GM19328 (cell line): ENCODE data around the gene LHX4.

Experiments used
- ATAC-seq: cut with Tn5 transposase; IDR thresholded peaks from one replicate; pipeline ENCODE4 v1.9.1; 2021; ENCODE audit warnings: mild to moderate bottlenecking, moderate library complexity; ENCODE audit not compliant: unreplicated experiment

Gene LHX4

DNA sequence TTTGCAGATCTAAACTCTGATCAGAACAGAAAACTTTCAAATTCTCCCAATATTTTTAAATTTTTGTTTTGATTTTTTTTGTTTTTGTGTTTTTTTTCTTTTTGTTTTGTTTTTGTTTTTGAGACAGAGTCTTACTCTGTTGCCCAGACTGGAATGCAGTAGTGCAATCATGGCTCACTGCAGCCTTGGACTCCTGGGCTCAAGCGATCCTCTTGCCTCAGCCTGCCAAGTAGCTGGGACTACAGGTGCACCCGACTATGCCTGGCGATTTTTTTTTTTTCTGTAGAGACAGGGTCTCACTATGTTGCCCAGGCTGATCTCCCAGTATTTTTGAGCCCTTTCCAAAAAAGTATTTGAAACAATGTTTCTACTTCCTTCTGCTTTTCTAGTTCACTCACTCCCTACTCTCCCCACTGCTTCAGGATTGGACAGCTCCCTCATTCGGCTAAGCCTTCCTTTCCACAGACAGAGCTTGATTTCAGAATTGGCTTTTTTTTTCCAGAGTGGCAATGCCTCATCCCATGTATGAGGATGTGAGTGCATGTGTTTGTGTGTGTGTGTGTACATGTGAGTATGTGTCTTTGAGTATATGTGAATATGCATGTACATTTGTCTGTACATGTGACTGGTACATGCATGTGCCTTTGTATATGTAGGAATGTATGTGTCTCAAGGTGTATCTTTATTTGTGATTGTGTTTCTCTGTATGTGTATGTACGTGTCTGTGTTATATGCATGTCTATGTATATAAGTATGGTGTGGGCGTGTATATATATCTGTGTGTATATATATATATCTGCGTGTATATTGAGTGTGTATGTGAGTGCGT, 11.9 kb downstream of the LHX4 start:
- ATAC-seq: no peak

DNA sequence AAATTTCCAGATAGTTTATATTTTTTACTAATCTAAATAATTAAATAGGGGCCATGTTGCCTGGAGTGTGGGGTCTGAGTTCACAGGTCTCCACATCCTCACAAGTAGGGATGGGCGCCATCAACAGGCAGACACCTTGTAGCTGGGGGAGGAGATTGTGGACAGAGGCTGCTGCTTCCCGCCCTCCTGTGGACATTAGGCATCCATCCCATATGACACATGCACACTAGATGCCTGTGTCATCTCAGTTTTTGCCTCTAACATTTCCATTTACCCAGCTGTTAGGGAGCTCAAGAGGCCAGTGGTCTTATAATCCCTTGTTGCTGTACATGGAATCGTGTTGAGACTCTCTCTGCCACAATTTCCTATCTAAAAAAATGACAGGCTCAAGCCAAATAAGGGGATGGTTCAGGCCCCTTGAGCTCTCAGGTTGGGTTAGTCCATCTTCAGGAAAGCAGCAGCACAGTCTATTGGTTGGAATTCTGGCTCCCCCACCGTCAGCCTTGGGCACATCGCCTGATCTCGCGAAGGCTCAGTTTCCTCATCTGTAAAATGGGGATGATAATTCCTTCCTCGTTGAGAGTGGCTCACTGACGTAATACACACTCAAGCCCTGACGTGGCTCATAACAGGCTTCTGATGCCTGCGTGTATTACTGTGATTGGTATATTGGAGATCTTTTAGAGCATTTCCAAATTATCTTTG, 13.6 kb downstream of the LHX4 start:
- no peak for ATAC-seq

DNA sequence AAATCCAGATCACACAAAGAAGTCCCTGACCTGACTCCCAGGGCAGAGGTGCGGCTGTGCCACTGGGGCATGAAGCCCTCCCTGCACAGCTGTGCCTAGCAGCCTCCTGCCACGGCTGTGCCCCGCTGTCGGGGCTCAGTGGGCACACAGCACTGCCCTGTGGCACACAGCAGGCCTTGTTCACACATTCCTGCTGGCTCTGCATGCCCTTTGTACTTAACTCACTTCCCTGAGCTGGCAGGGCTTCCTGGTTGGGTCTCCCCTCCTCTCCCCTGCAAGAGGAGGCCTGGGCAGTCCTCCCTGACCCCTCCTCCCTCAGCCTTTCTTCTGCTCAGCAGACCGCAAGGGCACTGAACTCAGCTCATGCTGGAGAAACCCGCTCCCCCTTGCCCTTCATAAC, 14.8 kb downstream of the LHX4 start:
- ATAC-seq: no peak

DNA sequence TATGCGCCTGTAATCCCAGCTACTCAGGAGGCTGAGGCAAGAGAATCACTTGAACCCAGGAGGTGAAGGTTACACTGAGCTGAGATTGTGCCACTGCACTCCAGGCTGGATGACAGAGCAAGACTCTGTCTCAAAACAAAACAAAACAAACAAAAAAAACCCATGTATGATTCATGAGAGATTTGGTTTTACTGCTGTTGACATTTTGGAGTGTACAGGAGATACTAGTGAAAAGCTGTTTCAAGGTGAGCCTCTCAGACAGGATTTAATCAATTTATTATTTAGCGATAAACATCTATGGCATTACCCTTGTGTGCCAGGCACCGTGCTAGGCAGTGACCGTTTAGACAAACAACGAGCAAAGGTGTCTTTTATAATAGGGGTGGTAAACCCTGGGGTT, 16.5 kb downstream of the LHX4 start:
- ATAC-seq: no peak

DNA sequence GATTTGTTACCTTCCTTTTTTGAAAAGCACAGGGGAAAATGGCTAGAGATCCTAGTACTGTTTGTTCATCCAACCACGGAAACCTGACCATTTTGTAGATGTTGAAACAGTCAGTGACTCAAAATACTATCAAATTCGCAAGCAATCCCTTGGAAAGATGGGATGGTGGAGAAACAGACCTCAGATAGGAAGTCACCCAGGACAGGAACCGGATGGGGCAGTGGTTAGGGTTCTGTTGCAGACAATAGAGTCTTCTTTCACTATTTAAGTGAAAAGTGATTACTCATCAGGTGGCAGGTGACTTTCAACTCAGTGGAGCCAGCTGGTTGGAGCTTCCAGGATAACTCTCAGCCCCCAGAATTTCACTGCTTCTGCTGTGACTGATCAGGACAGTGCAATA, 17.0 kb downstream of the LHX4 start:
- ATAC-seq: no peak

DNA sequence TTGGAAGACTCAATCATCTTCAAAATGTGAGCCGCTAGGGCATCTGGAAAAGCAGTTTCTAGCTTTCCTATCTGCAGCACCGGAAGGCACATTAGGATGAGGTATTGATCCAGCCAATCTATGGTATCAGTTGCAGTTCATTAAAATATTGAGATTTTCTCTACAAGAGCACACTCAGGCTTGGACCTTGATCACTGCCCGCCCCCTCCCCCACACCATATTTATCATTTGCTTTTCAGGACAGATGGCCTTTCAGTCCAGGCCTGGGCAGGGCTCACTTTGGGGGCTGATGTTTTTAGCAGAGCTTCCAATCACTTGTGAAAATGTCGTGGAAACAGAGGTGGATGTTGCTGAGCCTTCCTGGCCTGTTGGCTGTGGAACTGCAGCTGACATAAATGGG, 17.5 kb downstream of the LHX4 start:
- ATAC-seq: no peak

DNA sequence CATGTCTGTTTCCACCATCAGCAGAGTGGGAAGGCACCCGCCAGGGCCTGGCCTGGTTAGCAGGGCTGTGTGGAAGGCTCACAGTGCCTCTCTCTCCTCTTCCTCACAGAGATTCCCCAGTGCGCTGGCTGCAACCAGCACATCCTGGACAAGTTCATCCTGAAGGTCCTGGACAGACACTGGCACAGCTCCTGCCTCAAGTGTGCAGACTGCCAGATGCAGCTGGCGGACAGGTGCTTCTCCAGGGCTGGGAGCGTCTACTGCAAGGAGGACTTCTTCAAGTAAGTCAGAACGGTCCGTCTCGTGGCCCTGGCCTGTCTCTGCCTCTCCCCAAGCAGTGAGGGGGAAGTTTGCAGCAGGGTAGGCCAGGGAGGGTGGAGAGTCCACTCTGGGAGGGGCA, 18.1 kb downstream of the LHX4 start:
- no peak for ATAC-seq

DNA sequence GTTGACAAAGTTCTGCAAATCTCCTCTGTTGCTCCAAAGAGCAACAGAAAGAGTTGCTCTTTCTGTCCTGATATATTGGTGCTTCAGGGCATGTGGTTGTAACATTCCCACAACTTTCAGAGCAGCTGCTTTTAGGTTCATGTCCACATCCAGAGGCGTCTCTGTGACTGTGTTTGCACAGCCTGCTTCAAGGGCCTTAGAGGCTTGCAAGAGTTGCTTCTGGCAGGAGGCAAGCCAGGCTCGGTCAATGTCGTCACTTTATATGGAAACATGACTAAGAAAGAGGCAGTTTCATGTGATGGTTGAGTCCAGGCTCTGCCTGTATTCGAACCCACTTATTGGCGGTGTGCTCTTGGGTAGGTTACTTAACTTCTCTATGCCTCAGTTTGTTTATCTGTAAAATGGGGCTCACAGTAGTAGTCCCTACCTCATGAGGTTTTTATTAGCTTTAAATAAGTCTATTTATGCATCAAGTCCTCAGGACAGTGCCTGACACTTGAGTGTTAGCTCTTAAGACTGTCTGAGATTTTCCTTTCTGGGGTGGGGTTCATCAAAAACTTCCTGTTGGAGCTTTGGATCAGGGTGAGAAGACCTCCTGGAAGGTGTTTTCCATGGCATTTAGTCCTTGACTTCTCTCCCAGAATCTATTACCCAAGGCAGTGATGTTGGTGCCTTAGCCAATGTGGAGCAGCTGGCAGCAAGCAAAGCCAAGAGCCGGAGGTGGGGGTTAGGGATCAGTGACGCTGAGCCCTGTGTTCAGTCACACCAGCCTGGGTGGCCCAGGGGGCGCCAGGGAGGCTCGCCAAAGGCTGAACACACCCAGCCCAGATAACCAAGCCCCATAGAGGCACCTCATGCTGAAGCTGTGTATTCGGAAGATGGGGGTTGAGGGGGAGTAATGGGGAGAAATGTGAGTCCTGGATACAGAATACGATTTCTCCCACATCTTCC, 18.9 kb downstream of the LHX4 start:
- no peak for ATAC-seq

DNA sequence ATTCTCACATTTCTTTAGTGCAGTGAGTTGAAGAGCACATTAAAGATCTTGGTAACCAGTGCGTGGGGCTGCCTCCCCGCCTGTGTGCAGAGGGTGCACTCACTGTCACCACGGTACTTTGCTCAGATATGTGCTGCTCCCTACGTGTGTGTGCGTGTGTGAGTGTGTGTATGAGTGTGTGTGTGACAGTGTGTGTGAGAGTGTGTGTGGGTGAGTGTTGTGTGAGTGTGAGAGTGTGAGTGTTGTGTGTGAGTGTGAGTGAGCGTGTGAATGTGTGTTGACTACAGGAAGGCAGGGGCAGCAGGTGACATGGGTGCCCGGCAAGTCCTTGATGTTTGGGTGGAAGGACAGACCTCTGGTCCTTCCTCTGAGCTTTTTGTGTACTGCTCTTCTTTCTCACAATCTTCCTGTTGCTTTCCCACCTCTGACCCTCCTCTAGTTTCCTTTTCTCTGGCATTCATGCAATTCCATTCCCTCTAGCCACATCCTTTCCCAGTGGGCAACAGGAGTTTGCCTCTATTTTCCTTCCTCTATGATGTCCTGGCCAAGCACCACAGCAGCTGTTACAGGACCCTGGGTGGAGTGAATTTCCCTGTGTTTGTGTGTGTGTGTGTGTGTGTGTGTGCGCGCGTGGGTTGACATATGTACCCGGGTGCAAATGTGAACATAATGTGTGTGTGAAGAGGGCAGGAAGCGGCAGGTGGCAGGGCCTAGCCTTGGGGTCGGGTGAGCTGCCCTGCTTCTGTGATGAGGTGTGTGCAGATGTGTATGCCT, 19.8 kb downstream of the LHX4 start:
- no peak for ATAC-seq

DNA sequence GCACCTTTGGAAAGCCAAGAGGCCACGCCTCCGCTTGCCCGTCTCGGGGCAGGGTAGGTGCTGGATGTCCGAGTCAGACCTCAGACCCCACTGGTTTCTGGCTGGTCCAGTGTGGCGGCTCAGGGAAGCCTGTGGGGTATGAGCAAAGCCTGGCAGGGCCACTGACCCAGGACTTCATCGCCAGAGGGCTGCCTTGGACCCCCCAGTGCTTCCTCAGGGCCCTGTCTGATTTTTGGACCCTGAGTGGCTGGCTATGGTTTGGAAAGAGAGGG, 20.4 kb downstream of the LHX4 start:
- no peak for ATAC-seq

DNA sequence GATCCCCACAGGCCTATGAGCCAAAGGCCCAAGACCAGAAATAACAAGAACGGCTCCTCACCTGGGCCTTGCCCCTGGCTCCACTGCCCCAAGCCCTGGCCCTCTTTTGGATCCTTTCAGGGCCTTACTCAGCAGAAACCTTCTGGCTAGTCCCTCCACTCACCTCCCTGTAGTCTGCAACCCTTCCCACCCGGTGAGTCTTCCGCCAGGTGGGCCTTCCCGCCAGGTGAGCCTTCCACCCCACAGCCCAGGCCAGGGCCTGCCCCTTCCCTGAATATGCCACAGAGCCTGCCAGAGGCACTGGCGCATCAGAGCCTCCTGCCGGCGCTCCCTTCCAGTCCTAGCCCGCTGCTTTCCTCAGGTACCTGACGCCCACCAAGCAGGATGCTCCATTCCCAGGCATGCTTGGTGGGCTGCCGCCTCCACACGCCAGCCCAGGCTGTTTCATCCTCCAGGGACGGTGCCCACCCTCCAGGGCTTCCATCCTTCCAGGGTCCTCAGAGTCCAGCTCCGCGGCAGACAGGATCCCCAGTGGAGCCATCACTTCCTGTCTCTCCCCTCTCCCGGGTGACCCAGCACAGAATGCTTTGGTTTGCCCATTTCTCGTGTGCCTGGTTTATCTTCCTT, 20.9 kb downstream of the LHX4 start:
- no peak for ATAC-seq

DNA sequence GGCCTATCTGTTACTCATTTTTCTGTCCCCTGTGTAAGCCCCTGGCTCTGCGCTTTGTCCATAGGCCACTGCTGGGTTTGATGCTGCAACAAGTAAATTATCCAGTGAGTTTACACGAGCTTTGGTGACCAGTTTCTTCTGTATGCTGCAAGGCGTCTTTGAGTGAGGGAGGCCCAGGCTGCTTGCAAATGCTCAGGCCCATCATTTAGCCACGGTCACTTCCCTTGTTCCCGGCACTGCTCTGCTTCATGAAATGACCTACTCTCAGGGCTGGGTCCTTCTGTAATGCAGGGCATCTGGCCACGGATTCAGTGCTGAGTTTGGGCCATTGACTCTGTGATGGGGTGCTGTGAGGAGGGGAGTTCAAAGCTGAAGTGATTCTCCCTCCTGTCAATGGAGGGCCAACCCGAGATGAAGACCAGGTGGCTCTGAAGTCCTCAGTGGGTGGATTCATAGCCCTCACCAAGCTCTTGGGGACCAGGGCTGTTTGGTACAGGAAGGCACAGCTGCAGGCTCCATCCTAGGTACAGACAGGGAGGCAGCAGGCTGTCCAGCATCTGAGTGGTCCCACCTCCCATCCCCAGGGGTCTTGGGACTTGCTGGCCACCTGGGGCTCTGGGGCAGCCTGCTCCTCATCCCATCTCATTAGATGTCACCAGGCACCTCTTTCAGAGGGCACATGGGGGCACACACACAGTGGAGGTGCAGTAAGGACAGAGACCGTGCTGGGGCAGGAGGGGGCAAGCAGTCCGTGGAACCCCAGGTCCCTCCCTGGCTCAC, 21.7 kb downstream of the LHX4 start:
- ATAC-seq: no peak

DNA sequence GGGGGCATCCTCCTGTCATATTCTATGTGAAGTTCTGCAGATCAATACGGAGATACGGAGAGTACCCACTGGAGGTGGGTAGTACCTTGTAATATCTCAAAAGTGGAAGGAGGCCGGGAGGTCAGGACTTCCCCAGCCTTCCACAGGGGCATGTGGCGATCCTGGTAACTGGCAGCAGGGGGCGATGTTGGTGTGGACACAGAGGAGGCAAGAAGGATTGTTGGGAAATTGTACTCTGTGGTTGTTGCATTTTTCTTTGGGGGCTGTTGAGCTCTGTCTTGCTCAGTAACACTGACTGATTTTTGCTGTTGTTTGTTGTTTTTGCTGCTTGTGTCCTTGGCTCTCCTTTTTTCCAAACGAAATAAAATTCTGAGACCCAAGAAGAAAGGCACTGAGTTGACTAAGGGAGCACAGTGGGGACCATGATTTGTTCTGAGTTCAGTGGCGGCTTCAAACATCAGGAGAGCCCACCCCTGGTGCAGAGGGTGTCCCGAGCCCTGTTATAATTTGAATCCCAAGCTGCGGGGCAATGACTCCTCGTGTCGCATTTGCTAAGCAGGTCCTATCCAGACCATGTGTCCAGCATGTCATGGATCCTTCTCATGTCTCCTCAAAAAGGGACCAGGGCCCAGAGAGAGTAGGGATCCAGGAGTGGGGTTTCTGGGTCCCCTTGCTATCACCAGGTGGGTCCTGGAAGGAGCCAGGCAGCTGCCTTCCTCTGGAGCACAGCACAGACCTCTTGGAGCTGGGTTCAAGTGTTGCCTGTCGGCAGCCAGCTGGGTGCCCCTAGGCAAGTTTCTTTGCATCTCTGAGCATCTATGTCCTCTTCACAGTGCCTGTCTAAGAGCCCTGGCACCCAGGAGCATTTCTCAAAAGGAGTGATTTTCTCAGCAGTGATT, 22.8 kb downstream of the LHX4 start:
- no peak for ATAC-seq

DNA sequence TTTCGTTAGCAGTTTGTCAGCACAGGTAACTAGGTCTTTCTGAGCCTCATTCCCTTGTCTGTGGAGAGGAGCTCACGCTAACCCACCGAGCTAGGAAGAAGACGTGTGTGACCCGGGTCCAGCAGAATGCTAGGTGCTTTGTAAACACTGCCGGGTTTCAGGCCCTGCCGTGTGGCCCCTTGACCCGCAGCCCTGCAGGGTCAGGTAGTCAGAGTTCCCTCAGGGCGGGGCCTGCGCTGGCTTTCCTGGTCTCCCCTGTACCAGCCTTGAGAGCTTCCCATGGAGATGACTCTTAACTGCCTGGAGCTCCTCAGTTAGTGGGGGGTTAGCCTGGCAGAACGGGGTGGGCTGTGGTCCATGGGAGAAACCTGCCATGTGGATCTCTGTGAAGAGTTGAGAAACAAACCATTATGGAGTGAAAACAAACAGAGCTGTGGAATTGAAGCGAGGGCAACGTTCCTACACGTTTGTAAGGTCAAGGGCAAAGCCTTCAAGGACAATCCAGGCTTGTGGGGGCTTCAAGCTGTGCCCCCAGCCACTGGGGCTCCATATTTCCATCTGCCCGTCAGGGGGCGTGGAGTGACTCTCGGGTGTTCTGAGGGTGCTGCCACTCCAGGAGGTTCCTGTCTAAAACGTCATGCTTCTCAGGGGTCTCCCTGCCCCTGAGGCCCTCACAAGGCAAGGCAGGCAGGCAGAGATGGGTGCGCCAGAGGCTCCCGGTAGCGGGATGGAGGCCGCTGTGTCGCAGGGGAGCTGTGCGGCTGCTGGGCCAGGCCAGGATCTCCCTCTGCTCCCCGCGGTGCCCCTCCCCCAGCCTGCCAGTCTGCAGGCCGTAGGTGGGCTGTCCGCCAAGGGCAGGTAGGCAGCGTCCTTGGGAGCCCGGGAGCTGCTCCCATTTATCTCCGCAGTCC, 23.8 kb downstream of the LHX4 start:
- no peak for ATAC-seq

DNA sequence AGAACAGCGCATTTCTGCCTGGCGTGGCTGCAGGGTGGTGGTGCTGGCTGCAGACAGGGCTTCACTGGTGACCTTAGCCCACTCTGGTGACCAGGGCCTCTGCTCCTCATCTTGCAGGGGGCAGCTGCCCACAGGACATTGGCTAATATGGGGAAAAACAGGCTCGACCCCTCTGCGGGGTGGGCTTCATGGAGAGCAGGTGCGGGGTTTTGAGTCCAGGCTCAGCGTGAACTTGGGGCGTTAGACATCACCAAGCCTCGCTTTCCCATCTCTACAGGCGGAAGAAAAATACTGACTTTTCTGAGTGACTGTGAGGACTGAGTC, 24.4 kb downstream of the LHX4 start:
- ATAC-seq: no peak

DNA sequence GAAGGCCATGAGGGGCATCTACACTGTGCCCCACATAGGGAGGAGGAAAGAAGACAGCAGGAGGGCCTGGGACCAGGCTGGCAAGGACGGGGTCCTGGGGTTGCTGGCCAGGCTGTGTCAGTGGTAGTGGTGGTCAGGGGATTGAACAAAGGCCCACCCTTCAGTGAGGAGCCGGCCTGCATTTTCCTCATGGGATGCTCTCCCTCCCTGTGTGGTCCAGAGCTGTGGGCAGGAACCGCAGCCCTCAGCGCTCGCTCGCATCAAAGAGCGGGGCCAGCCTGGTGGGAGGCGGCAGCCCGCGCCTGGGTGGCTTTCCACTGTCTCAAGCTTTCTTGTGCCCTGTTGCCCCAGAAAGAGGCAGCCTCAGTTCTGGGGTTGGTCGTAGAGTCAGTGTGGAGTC, 24.8 kb downstream of the LHX4 start:
- no peak for ATAC-seq

DNA sequence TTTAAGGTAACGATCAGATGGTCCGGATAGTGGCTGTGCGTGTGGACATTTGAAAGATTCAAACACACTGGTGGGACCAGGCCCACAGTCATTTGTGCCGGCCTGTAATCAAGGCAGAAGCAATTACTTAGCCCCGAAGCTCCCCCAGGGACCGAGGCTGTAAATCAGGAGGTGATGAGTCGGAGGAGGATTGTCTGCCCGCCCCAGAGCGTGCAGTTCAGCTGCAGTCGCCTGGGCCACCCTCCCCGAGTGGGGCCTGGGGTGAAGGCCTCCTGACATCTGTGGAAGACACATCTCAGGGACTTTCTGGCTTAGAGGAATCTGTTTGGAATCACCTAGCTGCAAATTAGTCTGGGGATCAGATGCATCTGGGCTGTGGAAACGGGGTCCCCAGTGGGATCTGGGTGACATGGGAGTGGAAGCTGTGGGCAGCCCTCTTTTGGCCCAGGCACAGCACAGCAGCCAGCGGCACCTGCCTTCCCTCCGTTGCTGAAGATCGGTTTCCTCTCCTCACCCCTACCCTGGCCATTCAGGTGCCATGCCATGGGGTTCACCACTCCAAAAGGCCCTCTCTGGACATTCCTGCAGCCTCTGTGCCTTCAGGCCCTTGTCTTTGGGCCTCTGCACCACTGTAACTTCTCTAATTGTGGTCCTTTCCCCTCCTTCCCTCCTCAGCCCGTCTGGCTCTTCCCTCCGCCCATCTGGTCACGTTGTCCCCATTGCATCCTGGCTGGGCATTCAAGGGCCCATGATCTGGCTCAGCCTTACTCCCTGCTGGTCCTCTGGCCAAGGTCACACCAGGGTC, 25.7 kb downstream of the LHX4 start:
- no peak for ATAC-seq
